GM19324 (cell line): ENCODE results near the gene CBX6.

Experiments used
- ATAC-seq: cut with Tn5 transposase; IDR thresholded peaks from one replicate; pipeline ENCODE4 v1.9.1; 2021; ENCODE audit warnings: mild to moderate bottlenecking, moderate library complexity; ENCODE audit not compliant: unreplicated experiment, low FRiP score

Gene CBX6

DNA sequence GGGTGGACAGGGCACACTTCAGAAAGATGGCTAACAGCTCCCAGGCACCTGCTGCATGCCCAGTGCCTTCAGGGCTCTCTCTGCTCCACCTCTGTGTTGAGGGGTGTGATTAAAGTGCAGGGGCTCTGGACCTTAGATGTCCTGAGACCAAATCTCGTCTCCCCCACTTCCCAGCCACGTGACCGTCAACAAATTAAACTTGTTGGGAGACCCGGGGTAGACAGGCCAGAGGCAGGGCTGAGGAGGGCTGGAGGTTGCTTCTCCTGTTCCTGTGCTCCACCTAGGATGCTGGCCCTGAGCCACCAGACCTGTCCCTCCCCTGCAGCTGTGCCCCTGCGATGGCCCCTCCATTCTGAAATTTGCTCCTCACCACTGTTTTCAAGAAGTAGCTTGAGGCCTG lies 45.2 kb downstream of the CBX6 start:
- ATAC-seq = no peak

DNA sequence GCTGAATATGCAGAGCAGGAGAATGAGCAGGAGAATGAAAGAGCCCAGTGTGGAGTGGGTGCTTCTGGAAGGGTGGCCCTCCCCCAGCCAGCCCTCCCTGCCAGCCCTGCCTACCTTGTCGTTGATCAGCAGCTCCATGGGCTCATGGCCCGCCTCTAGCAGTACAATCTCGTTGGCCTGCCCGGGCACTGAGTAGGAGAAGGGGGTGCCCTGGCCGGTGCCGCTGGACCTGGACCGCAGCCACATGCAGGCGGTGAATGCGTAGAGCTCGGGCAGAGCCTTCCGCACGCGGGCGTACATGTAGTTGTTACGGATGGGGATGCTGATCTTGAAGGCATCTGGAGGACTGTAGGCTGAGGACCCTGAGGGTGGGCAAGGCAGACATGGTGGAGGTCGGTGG lies 45.6 kb downstream of the CBX6 start:
- no peak for ATAC-seq

DNA sequence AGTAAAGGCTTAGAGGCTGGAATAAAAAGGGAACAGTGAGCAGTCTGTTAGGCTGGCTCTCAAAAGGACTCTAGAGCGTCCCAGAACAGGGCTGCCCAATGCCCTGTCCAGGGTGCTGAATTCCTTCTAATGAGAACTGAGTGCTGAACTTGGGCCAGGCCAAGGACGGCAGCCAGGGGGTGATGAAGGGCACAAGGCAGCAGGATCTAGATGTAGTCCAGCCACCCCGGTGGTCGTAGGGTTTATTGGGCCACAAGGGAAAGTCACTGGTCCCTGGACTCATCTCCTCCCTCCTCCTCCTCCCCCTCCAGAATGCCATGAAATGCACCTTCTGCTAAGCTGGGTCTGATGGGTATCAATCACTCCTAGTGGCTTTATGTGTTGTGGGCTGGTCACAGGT lies 47.4 kb downstream of the CBX6 start:
- no peak for ATAC-seq

DNA sequence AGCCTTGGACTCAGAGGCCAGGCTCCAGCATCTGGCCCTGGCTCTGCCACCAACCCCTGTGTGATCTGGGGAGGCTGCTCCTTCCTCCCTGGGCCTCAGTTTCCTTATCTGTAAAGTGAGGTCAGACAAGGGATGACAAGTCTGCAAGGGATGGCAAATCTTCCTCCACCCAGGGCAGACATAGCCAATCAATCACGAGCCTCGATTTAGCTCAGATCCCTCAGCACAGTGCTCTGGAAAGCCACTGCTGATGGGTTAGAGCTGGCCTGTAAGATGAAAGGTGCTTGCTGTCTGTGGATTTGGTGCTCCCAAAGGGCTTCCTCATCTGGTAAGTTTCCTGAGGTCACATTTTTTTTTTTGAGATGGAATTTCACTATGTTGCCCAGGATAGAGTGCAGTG lies 48.4 kb downstream of the CBX6 start:
- no peak for ATAC-seq

DNA sequence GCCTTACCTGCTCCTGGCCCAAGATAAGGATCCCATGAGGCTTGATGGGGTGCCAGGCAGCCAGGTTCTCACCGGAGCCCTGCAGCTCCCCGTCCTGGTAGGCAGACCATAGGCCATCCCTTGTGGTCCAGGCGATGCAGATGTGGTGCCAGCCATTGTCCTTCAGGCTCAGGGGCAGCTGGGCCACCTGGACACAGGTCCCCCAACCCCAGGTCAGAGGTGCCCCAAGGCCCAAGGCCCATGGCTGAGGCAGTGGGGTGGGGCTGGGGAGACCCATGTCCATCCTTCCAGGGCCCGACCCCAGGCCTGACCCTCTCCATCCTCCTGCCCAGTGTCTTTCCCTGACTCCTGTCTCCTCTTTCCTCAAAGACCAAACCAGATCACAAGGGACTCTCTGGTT lies 48.9 kb downstream of the CBX6 start:
- no peak for ATAC-seq

DNA sequence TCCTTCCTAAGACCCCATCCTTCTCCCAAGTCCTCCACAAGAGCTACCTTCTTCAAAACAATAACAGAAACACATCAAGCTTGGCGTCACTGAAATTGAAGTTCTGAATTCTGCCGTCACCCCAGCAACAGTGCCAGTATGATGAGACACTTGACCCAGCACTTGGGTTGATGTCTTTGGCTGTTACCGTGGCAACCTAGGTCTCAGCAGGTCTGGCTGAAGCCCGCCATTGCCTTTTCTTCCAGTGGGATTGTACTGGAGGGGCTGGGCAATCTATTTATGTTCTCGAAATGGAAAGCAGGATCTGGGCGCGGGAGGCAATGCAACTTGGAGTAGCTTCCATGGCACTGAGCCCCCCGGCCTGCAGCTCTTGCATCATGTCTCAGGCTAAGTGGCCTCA lies 52.0 kb downstream of the CBX6 start:
- no peak for ATAC-seq

DNA sequence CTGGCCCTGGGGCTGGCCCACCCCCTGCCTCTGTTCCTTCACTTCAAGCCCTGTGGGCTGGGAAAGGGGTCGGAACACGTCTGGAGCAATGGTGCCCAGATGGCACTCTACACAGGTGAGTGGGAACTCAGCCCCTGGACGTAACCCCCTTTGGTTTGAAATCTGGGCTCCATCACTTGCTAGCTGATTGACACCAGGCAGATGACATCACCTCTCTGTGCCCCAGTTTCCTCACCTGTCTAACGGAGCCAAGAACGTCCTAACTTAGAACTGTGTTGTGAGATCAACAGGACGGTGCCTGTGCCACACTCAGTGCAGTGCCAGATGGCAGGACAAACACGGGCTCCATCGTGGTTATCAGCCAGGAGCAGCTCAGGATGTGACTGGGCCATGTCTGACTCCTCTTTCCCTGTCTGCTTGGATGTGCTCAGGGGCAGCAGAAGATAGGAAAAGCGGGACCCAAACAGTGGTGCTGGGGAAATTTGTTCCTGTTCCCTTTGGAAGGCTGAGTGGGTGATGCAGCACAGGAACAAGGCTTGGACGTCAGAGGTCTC lies 52.6 kb downstream of the CBX6 start:
- no peak for ATAC-seq

DNA sequence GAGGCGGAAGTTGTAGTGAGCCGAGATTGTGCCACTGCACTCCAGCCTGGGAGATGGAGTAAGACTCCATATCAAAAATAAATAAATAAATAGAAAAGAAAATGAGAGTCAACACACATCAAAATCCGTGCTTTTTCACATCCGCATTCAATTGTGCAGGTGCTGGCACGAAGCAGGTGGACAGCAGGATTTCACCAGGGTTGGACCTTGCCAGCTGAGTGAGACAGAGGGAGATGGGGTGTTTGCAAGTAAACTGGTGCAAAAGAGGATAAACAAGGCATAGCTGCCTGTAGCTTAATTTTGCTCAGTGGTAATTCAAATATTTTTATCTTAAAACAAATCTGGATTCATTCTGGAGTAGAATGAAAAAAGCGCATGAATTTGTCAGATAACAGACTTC lies 54.8 kb downstream of the CBX6 start:
- no peak for ATAC-seq

DNA sequence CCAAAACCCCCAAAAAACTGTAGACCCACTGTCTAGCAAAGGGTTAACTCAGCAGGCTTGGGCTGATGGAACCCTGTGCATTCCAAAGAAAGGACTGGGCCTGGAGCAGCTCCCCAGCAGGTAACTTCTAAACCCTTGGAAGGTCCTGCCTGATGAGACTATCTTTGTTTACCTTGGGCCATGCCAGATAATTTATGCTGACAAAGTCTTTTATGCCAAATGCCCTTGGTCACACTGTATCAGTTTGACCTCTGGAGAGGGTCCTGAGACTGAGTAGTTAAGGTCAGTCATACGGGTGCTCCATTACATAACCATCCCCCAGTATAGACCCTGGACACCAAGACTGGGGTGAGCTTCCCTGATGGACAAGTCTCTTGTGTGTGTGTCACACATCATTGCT lies 56.2 kb downstream of the CBX6 start:
- no peak for ATAC-seq
